Measurements from ENCODE around the gene ERBB3.
"Not testable (repeated sequence)": the region's sequence is repeated elsewhere in the genome, so short reads cannot be mapped to it uniquely, and the experiment has no call there.

ERBB3 gene

GRCh38 chr12:56105609-56105902, 25.6 kb downstream of the ERBB3 start:
- H3K27ac Mint-ChIP-seq: peak overlapping the region; percentile 93 to 94
- H3K36me3 Mint-ChIP-seq (ENCODE audit: insufficient read depth): peaks cover 54% of the 10 kb centered on the region
- DNase-seq (no peak), ATAC-seq (replicated peaks) (no peak)
- H3K9me3 Mint-ChIP-seq: no peaks in the 10 kb centered on the region
- peaks cover 42 to 59% of the 10 kb centered on the region in 2 donors for H3K4me1 Mint-ChIP-seq (ENCODE audit: low read depth in 2 of 2)
- no peaks in the 10 kb centered on the region for H3K27me3 Mint-ChIP-seq
- peak overlapping the region; percentile 95 to 96 for H3K4me3 Mint-ChIP-seq

- Mint-ChIP-seq H3K27me3 (no peaks in the 10 kb centered on the region), H3K9me3 (no peaks in the 10 kb centered on the region), H3K36me3 (ENCODE audit: insufficient read depth) (peaks cover 71% of the 10 kb centered on the region), H3K4me3 (no peak overlapping the region), H3K4me1 (ENCODE audit: low read depth in 2 of 2) (peaks cover 34 to 45% of the 10 kb centered on the region in 2 donors), H3K27ac (peak overlapping the region in 1 of 2 donors; percentile 32)
- DNase-seq: no peak
- ATAC-seq (replicated peaks): no peak
These were observed 27.3 kb downstream of the ERBB3 start for GRCh38 chr12:56107242-56107641.

- ATAC-seq (replicated peaks) (no peak), DNase-seq (no peak)
- no peaks in the 10 kb centered on the region for H3K9me3 Mint-ChIP-seq
- no peaks in the 10 kb centered on the region for H3K27me3 Mint-ChIP-seq
- peaks cover 8 to 17% of the 10 kb centered on the region in 2 donors for H3K4me1 Mint-ChIP-seq (ENCODE audit: low read depth in 2 of 2)
- no peak overlapping the region for H3K4me3 Mint-ChIP-seq
- H3K36me3 Mint-ChIP-seq (ENCODE audit: insufficient read depth): peaks cover 74% of the 10 kb centered on the region
- no peak overlapping the region for H3K27ac Mint-ChIP-seq
These were observed 30.6 kb downstream of the ERBB3 start for GRCh38 chr12:56110571-56110970.

DNA sequence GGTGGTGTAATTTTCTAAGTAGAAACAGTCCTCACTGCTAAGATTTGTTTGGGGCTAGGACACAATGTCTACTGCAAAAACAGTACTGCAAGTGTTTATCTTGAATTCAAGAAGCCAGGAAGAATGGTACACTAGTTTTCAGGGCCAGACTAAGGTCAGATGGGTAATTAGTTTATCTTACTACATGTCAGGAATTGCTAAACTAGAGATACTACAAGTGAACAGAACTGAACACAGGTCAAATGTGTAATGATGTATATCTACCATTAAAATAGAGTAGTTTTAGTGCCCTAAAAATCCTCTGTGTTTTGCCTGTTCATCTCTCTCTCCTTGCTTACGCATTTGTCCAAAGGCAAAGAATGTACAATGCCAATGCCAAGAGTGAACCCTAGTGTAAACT, 34.1 kb downstream of the ERBB3 start:
- Mint-ChIP-seq H3K36me3 (ENCODE audit: insufficient read depth) (peaks cover 82% of the 10 kb centered on the region), H3K9me3 (no peaks in the 10 kb centered on the region), H3K4me1 (ENCODE audit: low read depth in 2 of 2) (peaks cover 18 to 27% of the 10 kb centered on the region in 2 donors), H3K4me3 (no peak overlapping the region), H3K27ac (no peak overlapping the region), H3K27me3 (no peaks in the 10 kb centered on the region)
- no peak for DNase-seq
- no peak for ATAC-seq (replicated peaks)

GRCh38 chr12:56115329-56115728, 35.4 kb downstream of the ERBB3 start:
- H3K4me1 Mint-ChIP-seq (ENCODE audit: low read depth in 2 of 2): peaks cover 25 to 34% of the 10 kb centered on the region in 2 donors
- H3K36me3 Mint-ChIP-seq (ENCODE audit: insufficient read depth): peaks cover 70% of the 10 kb centered on the region
- H3K27me3 Mint-ChIP-seq: no peaks in the 10 kb centered on the region
- ATAC-seq (replicated peaks) (no peak), DNase-seq (no peak)
- no peaks in the 10 kb centered on the region for H3K9me3 Mint-ChIP-seq
- H3K4me3 Mint-ChIP-seq: peak overlapping the region; percentile 96 to 98
- peak overlapping the region; percentile 98 to 99 for H3K27ac Mint-ChIP-seq

DNA sequence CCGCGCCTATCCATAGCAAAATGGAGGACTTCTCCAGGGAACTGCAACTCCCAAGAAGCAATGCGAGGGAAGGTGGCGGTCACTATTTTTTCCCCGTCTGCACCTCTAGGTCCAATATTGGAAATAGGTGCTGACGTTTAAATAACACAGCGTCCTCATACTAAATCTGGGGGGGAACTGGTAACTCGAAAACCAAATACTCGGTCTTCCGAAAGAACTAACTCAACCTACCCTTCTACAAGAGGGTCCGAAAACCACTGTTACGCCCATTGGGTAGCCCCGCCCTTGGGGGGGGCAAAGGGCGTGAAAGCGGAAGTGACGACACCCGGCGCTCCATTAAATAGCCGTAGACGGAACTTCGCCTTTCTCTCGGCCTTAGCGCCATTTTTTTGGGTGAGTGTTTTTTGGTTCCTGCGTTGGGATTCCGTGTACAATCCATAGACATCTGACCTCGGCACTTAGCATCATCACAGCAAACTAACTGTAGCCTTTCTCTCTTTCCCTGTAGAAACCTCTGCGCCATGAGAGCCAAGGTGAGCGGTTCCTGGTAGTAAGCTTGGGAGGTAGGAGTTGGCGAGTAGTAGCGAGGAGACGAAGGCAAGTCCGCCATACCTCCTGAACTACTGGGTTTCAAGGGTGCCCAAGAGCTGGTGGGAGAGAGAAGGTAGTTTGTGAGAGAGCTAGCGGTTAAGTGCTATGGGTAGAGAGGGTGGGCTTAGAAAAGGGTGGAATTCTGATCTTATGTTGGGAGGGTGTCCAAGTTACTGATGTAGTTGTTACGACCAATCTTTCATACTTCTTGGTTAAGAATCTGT, 36.5 kb downstream of the ERBB3 start, which contains the start of gene RPL41:
RPL41 (plus strand) TSS at position 367 of the 815 bp plus-strand sequence.
- DNase-seq (peak; percentile 94 to 97 (median 95)), ATAC-seq (replicated peaks) (peak; percentile 47)
- peaks cover 59% of the 10 kb centered on the region for H3K36me3 Mint-ChIP-seq (ENCODE audit: insufficient read depth)
- H3K27me3 Mint-ChIP-seq: no peaks in the 10 kb centered on the region
- peak within 1 kb of the TSS; percentile 96 to 98 for H3K4me3 Mint-ChIP-seq
- peaks cover 25 to 34% of the 10 kb centered on the region in 2 donors for H3K4me1 Mint-ChIP-seq (ENCODE audit: low read depth in 2 of 2)
- no peaks in the 10 kb centered on the region for H3K9me3 Mint-ChIP-seq
- H3K27ac Mint-ChIP-seq: peak within 1 kb of the TSS; percentile 98 to 99

- not testable (repeated sequence) for H3K9me3 Mint-ChIP-seq; H3K27me3 Mint-ChIP-seq; ATAC-seq (replicated peaks); DNase-seq
- peak overlapping the region; percentile 98 to 99 for H3K27ac Mint-ChIP-seq
- H3K4me3 Mint-ChIP-seq: peak overlapping the region; percentile 96 to 98
- H3K4me1 Mint-ChIP-seq (ENCODE audit: low read depth in 2 of 2): peaks cover 25 to 34% of the 10 kb centered on the region in 2 donors
- peaks cover 53% of the 10 kb centered on the region for H3K36me3 Mint-ChIP-seq (ENCODE audit: insufficient read depth)
These were observed 37.2 kb downstream of the ERBB3 start for GRCh38 chr12:56117082-56117706.

DNA sequence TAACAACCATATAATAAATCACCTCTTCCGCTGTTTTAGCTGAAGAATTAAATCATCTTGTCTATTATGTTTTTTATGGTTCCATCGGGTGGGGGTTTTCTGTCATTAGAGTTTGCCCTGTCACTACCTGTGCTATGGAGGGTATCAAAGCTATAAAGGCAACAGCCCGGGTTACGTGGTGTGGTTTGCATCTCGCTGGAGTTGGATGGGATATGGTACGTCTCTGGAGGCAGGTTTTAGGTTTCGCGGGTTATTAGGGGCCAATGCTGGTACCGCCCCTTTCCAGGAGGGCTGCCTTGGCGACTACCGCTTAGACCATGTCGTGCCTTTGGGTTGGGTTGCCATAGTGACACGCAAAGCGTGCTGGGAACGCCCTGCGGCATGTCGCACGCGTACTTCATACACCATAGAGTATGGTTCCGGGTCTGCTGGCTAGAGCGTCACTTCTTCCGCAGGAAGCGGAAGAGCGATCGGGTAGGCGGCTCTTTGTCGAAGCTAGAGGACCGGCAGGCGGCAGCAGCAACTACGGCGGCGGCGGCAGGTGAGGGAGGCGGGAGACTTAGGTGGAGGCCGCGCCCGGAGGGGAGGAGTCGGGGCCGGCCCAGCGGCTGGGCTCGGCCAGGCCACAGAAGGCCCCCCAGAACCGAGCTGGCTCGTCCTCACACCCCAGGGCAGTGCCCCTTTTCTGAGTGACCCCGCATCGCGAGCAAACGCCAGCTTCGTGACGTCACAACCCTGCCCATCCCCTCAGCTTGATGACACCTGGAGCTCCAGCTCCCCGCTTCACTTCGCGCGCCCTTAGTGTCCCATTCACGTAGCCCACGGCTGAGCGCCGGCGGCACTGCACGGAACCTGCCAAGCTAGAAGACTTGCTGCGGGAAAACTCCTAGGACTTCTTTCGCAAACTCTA, 38.1 kb downstream of the ERBB3 start, which contains the start of gene ZC3H10:
ZC3H10 (plus strand) TSS at position 489 of the 910 bp plus-strand sequence. CDS start 2,297 bp downstream, outside the sequence.
- Mint-ChIP-seq H3K4me1 (ENCODE audit: low read depth in 2 of 2) (peaks cover 25 to 34% of the 10 kb centered on the region in 2 donors), H3K27ac (peak within 1 kb of the TSS; percentile 98 to 99), H3K27me3 (no peaks in the 10 kb centered on the region), H3K9me3 (no peaks in the 10 kb centered on the region), H3K4me3 (peak within 1 kb of the TSS; percentile 96 to 98), H3K36me3 (ENCODE audit: insufficient read depth) (peaks cover 52% of the 10 kb centered on the region)
- ATAC-seq (replicated peaks) (peak; percentile 80), DNase-seq (peak; percentile 96 to 97 (median 97))

DNA sequence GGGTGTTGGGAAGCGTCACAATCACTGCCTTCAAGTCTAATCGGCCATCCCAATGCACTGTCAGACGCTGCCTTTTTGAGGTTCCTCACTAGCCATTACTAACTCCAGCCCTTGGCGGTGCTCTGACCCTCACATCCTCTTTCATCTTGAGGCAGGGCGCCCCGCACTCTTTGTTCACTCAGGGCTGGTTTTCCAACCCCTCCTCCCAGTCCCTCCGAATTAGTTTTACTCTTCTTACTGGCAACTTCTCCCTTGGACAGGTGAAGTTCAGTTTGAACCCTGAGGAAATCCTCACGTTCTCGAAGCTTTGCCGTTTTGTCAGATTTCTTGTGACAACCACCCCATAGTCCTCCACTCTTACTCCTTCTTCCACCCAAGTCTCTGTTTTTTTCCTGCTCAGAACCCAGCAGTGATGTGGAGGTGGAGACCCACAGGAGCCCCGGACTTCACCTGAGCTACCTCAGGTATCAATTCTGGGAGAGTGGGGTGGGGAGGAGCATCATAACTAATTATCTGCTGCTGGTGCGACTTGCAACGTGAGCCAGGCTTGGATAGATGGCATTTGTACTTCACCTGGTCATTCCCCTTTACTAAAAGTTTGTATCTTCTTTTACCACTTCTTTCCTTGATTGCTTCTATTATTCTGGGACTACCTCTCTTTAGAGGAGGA, 38.9 kb downstream of the ERBB3 start:
- ATAC-seq (replicated peaks) (no peak), DNase-seq (no peak)
- Mint-ChIP-seq H3K36me3 (ENCODE audit: insufficient read depth) (peaks cover 50% of the 10 kb centered on the region), H3K27me3 (no peaks in the 10 kb centered on the region), H3K9me3 (no peaks in the 10 kb centered on the region), H3K4me1 (ENCODE audit: low read depth in 2 of 2) (peaks cover 28 to 36% of the 10 kb centered on the region in 2 donors), H3K4me3 (peak overlapping the region; percentile 96 to 98), H3K27ac (peak overlapping the region; percentile 98 to 99)

DNA sequence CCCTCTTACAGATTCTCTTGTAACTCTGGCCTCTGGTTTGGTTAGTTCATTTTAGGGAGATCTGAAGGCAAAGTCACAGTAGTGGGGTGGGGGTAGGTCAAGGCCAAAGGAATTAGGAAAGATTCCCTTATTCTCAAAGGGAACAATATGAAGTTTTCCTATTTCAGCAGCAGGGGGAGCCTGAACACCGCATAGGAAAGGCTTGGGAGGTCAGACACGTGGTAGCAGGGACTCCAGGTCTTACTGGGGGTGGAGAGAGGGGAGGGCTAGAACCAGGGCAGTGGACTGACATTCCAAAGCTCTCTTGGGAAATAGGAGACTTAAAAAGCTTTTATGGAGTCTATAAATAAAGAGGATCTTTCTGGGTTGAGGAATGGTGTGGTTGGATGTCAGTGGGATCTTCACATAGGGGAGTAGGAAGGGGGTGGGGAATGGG, 39.4 kb downstream of the ERBB3 start:
- Mint-ChIP-seq H3K9me3 (no peaks in the 10 kb centered on the region), H3K27me3 (no peaks in the 10 kb centered on the region), H3K36me3 (ENCODE audit: insufficient read depth) (peaks cover 47% of the 10 kb centered on the region), H3K27ac (peak overlapping the region; percentile 98 to 99), H3K4me1 (ENCODE audit: low read depth in 2 of 2) (peaks cover 32 to 38% of the 10 kb centered on the region in 2 donors), H3K4me3 (peak overlapping the region; percentile 96 to 98)
- DNase-seq (peak; percentile 38 to 50 (median 48)), ATAC-seq (replicated peaks) (no peak)

DNA sequence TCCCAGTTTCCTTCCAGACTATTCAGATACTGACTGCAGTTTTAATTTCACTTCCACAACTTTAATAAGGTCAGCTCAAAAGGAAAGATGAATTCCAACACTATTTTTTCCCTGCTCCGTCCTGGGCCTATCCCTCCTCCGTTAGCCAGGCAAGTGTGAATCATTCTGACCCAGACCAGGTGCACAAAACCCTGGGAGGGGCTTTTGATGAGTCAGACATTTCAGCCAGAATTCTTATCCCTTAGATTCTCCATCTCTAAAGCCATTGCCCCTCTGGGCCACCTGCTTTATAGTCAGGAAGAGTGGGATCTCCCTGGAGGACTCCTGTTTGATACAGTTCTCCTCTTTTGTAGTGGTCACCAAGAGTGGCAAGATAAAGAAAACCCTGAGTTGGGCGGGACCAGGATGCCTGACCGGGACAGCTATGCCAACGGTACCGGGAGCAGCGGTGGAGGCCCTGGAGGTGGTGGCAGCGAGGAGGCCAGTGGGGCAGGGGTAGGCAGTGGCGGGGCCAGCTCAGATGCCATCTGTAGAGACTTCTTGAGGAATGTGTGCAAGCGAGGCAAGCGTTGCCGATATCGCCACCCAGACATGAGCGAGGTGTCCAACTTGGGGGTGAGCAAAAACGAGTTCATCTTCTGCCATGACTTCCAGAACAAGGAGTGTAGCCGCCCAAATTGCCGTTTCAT, 40.3 kb downstream of the ERBB3 start:
- Mint-ChIP-seq H3K36me3 (ENCODE audit: insufficient read depth) (peaks cover 44% of the 10 kb centered on the region), H3K4me3 (no peak overlapping the region), H3K27me3 (no peaks in the 10 kb centered on the region), H3K27ac (peak overlapping the region in 1 of 2 donors; percentile 99), H3K4me1 (ENCODE audit: low read depth in 2 of 2) (peaks cover 32 to 38% of the 10 kb centered on the region in 2 donors), H3K9me3 (no peaks in the 10 kb centered on the region)
- no peak for DNase-seq
- ATAC-seq (replicated peaks): no peak

DNA sequence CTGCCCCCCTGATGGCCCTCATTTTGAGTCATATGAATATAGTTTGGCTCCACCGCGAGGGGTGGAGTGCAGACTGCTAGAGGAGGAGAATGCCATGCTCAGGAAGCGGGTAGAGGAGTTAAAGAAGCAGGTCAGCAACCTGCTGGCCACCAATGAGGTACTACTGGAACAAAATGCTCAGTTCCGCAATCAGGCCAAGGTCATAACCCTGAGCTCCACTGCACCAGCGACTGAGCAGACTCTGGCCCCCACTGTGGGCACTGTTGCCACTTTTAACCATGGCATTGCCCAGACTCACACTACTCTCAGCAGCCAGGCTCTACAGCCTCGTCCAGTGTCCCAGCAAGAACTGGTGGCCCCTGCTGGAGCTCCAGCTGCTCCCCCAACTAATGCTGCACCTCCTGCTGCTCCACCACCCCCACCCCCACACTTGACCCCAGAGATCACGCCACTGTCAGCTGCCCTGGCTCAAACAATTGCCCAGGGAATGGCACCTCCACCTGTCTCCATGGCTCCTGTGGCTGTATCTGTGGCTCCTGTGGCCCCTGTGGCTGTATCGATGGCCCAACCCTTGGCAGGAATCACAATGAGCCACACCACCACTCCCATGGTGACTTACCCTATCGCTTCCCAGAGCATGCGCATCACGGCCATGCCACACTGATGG, 41.4 kb downstream of the ERBB3 start:
- H3K27me3 Mint-ChIP-seq: no peaks in the 10 kb centered on the region
- peaks cover 36 to 41% of the 10 kb centered on the region in 2 donors for H3K4me1 Mint-ChIP-seq (ENCODE audit: low read depth in 2 of 2)
- H3K36me3 Mint-ChIP-seq (ENCODE audit: insufficient read depth): peaks cover 37% of the 10 kb centered on the region
- peak overlapping the region in 1 of 2 donors; percentile 6 for H3K27ac Mint-ChIP-seq
- H3K4me3 Mint-ChIP-seq: no peak overlapping the region
- H3K9me3 Mint-ChIP-seq: no peaks in the 10 kb centered on the region
- no peak for ATAC-seq (replicated peaks)
- DNase-seq: no peak

Data from effector memory CD8-positive, alpha-beta T cell (primary cell).